HG03039 (cell line): ENCODE measurements around the gene TMEM245.

ENCODE experiments used
- ATAC-seq: cut with Tn5 transposase; IDR thresholded peaks from one replicate; pipeline ENCODE4 v1.9.1; 2021; ENCODE audit warnings: mild to moderate bottlenecking, moderate library complexity; ENCODE audit not compliant: unreplicated experiment

The TMEM245 gene

GRCh38 chr9:109107402-109108240 lies 12.1 kb downstream of the TMEM245 start:
- ATAC-seq = no peak

- peak; percentile 72 for ATAC-seq
These were observed 17.9 kb downstream of the TMEM245 start for GRCh38 chr9:109101810-109102209.

GRCh38 chr9:109101202-109101595 lies 18.5 kb downstream of the TMEM245 start:
- ATAC-seq = no peak

GRCh38 chr9:109100543-109101201 lies 19.1 kb downstream of the TMEM245 start:
- ATAC-seq = no peak

GRCh38 chr9:109098960-109099308 lies 20.8 kb downstream of the TMEM245 start:
- no peak for ATAC-seq

GRCh38 chr9:109098171-109098959 lies 21.4 kb downstream of the TMEM245 start:
- ATAC-seq = no peak

GRCh38 chr9:109097146-109097545 lies 22.6 kb downstream of the TMEM245 start:
- no peak for ATAC-seq

GRCh38 chr9:109095321-109095720 lies 24.4 kb downstream of the TMEM245 start:
- no peak for ATAC-seq

GRCh38 chr9:109094268-109094667 lies 25.5 kb downstream of the TMEM245 start:
- no peak for ATAC-seq

GRCh38 chr9:109092587-109092986 lies 27.2 kb downstream of the TMEM245 start:
- ATAC-seq = no peak

- no peak for ATAC-seq
These were observed 27.6 kb downstream of the TMEM245 start for GRCh38 chr9:109092051-109092580.

- ATAC-seq = no peak
These were observed 31.5 kb downstream of the TMEM245 start for GRCh38 chr9:109088221-109088620.

- no peak for ATAC-seq
These were observed 32.0 kb downstream of the TMEM245 start for GRCh38 chr9:109087795-109088194.

- peak; percentile 85 for ATAC-seq
These were observed 33.5 kb downstream of the TMEM245 start for GRCh38 chr9:109086221-109086620.

- ATAC-seq = no peak
These were observed 34.2 kb downstream of the TMEM245 start for GRCh38 chr9:109085510-109085909.

GRCh38 chr9:109083813-109084405 lies 35.8 kb downstream of the TMEM245 start:
- no peak for ATAC-seq

GRCh38 chr9:109083141-109083540 lies 36.6 kb downstream of the TMEM245 start:
- no peak for ATAC-seq

- no peak for ATAC-seq
These were observed 37.6 kb downstream of the TMEM245 start for GRCh38 chr9:109082091-109082620.

- no peak for ATAC-seq
These were observed 45.4 kb downstream of the TMEM245 start for GRCh38 chr9:109074236-109074889.

GRCh38 chr9:109072821-109073435 lies 46.8 kb downstream of the TMEM245 start:
- no peak for ATAC-seq
